Inferior parietal cortex (tissue), 1 donor: ENCODE results near the gene MAZ.
A peak's percentile ranks its signal among the peaks of the same experiment; 100 is the strongest.

ENCODE experiments used
- DNase-seq: peaks from one replicate; pipeline ENCODE4 v3.0.0-alpha.2; 2016; ENCODE audit errors: extremely low spot score

MAZ gene

DNA sequence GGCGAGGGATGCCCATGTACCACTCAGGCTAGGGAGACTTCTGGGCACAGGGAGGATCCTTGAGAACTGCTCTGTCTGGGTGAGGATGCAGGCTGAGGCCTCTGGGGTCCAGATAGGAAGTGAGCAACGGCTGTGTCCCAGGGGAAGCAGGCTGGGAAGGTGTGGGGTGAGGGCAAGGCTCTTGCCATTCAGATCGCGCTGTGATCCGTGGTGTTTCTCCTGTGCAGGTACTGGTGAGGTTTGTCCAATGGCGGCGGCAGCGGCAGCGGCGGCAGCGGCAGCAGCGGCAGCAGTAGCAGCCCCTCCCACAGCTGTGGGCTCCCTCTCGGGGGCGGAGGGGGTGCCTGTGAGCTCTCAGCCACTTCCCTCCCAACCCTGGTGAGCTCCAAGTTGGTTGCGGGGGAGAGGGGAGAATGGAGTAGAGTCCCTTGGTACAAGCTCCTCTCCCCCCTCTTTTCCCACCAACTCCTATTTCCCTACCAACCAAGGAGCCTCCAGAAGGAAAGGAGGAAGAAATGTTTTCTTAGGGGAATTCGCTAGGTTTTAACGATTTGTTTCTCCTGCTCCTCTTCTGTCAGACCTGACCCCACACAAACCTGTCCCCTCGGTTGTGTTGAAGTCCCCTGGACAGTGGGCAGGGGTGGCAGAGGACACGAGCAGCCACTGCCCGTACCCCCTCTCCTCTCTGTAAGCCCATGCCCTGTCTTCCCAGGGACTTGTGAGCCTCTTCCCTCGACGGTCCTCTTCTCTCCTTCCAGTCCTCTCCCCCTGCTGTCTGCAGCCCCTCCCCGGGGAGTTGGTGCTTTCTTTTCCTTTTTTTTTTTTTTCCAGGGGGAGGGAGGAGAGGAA lies 3.7 kb downstream of the MAZ start:
- DNase-seq, result no peak

DNA sequence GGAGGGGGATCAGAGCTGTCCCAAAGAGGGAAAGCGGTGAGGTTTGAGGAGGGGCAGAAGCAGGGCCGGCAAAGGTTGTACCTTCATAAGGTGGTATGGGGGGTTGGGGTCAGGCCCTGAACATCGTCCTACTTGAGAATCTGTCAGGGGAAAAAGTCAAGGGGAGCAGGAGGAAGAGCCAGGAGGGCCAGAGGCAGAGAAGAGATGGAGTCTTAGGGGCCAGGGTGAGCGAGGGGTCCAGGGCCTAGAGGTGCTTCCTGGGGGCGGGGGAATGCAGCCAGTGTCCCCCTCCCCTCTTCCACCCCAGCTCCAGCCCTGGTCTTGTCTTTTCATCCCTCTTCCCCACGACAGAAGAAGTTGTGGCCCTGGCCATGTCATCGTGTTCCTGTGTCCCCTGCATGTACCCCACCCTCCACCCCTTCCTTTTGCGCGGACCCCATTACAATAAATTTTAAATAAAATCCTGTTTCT lies 4.4 kb downstream of the MAZ start:
- DNase-seq, result no peak

DNA sequence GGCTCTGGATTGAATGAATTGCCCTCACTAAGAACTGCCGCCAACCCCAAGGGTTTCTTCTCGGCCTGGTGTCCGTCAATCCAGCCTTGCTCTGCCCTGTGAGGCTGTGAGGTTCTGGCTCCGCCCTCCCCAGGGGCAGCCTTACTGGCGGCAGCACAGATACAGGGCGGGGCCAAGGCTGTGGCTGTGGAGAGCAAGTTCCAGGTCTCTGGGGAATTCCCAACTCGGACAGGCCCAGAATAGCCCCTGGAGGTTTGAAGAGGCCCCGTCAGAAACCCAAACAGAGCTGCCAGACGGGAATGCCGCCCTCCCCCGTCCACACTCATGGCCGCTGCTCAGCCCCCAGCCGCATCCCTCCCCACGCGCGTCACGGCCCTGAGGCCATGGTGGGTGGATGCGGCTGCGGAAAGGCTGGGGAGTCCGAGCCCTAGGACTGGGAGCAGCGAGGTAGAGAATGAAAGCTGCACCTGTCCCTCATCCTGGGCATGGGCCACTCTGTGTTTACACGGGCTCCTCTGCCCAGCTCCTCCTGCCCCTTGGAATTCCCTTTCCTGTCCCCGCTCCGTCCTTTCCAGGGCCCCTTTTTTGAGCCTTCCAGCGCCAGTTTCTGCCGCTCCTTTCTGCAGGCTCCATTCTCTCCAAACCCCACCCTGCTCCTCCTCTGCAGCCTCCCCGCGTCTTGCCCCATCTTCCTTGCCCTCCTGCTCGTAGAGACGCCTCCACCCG lies 5.0 kb downstream of the MAZ start:
- peak; percentile 84 for DNase-seq

DNA sequence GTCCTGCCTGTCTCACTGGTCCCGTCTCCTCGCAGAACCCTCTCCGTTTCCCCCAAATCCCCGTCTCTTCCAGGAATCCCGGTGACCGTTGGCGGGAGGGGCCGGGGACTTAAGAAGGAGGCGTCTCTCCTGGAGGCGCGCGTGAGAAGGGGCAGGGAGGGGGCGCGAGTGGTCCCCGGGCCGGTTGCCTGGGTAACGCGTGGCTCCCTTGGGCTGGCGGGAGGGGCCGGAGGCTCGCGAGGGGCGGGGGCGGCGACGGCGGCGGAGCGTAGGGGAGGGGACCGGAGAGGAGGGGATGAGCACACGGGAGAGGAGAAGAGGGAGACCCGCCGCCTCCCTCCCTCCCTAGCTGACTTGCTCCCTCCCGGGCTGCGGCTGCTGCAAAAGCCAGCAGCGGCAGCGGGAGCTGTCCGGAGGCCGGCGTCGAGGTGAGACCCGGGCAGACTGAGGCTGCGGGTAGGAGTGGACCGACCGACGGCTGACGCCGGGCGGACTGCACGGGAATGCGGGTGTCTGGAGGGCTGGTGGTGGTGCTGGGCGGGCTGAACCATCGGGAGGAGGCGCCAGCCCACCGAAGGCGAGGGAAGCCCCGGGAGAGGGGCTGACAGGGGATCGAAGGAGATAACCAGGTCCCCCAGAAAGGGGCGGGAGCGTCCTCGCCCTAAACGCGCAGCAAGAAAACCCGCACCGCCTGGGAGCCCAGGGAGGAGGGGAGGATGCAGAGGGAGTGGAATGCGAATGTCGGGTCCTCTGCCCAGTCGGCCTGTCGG lies 5.8 kb downstream of the MAZ start, which contains the start of gene PRRT2:
TSS of gene PRRT2 (plus strand) at position 298 of the 770 bp plus-strand sequence. CDS start 862 bp downstream, outside the sequence.
- no peak for DNase-seq

DNA sequence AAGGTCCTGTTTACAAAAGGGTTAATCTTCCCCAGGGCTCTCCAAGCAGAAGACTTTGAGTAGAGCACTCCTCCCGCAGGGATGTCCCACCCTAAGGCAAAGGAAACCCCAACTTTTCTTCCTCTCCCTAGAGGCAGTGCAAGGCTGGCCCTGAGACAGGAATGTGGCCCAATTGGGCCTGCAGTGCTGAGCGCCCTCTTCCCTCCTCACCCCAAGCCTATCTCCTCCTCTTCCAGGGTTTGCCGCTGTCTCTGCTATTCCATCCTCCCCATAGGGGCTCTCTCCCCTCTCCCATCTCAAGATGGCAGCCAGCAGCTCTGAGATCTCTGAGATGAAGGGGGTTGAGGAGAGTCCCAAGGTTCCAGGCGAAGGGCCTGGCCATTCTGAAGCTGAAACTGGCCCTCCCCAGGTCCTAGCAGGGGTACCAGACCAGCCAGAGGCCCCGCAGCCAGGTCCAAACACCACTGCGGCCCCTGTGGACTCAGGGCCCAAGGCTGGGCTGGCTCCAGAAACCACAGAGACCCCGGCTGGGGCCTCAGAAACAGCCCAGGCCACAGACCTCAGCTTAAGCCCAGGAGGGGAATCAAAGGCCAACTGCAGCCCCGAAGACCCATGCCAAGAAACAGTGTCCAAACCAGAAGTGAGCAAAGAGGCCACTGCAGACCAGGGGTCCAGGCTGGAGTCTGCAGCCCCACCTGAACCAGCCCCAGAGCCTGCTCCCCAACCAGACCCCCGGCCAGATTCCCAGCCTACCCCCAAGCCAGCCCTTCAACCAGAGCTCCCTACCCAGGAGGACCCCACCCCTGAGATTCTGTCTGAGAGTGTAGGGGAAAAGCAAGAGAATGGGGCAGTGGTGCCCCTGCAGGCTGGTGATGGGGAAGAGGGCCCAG lies 6.7 kb downstream of the MAZ start:
- no peak for DNase-seq

DNA sequence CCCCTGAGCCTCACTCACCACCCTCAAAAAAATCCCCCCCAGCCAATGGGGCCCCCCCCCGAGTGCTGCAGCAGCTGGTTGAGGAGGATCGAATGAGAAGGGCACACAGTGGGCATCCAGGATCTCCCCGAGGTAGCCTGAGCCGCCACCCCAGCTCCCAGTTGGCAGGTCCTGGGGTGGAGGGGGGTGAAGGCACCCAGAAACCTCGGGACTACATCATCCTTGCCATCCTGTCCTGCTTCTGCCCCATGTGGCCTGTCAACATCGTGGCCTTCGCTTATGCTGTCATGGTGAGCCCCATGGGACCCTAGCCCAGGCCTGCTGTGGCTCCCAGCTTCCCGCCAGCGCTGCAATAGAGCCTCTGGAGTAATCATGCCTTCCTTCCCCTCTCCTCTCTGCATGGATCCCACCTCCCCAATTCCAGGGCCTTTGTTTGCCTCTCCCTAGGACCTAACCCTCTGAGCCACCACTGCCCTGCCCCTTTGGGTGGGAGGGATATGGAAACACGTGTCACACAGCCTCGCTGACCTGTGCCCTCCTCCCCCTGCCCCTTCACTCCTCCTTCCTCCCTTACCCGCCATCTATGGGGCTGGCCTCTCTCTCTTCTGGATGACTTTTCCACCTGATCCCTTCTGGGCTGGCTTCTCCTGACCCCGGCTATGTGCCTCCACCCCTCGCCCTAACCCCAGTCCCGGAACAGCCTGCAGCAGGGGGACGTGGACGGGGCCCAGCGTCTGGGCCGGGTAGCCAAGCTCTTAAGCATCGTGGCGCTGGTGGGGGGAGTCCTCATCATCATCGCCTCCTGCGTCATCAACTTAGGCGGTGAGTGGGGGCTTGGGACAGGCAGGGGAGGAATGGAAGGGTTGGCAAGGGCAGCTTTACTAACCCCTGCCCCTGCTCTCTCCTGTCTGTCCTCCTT lies 7.6 kb downstream of the MAZ start:
- no peak for DNase-seq

DNA sequence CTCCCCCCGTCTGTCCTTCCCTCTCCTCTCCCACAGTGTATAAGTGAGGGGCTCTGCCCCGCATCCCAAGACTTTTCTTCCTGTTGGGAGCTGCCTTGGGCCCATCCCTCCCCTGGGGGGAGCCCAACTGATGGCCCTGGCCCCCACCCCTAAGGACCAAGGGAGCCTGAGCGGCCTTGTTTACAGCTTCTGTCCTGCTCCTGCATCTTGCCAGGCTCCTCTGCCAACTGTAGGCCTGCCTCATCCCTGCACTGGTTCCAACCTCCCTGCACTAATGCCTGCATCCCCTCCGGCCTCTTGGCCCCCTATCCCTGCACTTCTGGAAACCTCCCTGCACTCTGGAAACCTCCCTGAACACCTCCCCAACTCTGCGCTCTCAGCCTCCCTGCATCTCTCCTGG lies 8.3 kb downstream of the MAZ start:
- no peak for DNase-seq

DNA sequence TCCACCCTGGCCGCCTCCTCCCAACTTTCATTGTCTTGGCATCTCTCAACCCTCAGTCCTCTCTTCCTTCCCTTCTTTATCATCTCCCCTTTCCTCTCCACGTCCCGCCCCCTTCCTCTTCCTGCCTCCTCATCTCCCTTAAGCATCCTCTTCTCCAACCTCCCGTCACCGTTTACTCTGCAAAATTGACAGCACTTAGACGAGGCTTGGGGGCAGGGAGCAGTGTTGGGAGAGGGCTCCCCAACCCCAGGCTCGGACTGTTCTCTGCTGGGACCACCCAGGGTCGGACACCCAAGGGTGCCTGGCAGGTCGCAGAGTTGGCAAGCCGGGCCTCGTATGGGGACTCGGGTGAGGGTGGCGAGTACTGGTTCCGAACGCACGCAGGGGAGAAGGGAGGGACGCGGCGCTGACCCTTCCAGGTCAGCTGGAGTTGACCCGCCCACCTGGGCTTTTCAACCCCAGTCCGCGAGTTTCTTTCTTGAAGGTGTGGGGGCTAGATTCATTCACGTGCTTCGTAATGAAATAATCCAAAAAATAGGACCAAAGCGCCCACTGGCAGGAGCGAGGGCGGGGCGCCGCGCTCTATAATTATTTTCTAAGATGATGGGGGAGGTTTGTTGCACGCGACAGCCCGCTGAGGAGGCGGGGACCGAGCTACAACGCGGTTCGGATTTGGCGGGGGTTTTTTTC lies 8.8 kb downstream of the MAZ start:
- no peak for DNase-seq

DNA sequence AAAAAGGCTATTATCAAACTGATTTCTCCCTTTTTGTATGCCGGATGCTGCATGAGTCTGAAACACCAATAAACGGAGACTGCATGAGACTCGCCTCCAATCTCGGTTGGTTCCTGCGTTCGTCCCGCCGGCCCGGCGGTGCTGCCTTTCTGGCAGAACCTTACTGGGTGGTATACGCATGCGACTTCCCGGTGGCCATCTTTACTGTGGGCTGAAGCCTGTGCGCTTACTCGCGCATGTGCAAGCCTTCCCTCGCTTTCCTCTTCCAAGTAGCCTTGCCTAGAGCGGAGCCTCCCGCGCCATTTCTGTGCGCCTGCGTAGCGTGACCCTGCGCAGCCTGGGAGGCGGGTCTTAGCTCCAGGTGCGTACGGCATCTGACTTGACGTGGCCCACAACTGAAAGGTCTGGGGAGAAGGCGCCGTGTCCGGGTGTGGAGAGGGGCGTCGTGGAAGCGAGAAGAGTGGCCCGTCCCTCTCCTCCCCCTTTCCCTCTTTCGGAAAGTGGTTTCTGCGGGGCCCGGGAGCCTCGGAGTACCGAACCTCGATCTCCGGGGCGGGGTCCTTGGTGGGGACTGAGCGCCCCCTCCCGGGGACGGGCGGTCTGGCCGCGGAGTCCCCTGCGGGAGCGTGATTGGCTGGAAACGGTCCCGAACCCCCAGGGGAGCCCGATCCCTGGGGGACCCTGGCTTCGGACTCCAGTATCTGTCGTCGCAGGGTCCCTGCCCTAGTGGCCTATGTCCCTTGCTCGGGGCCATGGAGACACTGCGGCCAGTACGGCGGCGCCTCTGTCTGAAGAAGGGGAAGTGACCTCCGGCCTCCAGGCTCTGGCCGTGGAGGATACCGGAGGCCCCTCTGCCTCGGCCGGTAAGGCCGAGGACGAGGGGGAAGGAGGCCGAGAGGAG lies 9.7 kb downstream of the MAZ start, which contains the start of gene PAGR1:
TSS of gene PAGR1 (plus strand) at position 360 of the 901 bp plus-strand sequence. CDS start at position 734, 374 bp downstream.
- peak; percentile 99 for DNase-seq

DNA sequence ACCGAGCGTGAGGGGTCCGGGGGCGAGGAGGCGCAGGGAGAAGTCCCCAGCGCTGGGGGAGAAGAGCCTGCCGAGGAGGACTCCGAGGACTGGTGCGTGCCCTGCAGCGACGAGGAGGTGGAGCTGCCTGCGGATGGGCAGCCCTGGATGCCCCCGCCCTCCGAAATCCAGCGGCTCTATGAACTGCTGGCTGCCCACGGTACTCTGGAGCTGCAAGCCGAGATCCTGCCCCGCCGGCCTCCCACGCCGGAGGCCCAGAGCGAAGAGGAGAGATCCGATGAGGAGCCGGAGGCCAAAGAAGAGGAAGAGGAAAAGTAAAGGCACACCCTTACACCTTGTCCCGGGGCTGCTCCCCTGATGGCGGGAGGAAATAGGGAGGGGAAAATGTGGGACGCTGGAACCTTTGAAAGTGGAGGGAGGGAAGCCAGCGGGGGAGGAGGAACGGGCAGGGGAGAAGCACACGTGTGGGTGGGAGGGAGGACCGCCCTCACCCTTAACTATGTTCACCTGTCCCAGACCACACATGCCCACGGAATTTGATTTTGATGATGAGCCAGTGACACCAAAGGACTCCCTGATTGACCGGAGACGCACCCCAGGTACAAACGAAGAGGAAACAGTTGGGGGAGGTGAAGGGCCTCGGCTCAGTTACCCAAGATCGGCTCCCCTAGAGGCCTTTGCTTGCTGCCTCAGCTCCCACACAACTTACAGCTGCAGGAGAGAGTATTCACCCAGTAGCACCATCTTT lies 10.5 kb downstream of the MAZ start:
- no peak for DNase-seq

DNA sequence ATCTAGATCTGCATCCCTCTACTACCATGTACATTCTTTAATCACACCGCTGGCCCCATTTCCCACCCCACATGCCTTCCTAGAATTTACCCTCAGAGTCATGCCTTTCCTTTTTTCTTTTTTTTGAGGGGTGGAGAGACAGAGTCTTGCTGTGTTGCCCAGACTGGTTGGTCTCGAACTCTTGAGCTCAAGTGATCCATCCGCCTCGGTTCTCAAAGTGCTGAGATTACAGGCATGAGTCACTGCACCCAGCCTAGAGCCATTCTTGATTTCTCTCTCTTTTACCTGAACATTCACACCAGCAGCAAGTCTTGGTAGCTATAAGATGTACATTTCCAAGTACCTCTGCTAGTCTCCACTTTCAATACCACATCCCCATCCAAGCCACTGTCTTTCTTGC lies 11.8 kb downstream of the MAZ start:
- no peak for DNase-seq

DNA sequence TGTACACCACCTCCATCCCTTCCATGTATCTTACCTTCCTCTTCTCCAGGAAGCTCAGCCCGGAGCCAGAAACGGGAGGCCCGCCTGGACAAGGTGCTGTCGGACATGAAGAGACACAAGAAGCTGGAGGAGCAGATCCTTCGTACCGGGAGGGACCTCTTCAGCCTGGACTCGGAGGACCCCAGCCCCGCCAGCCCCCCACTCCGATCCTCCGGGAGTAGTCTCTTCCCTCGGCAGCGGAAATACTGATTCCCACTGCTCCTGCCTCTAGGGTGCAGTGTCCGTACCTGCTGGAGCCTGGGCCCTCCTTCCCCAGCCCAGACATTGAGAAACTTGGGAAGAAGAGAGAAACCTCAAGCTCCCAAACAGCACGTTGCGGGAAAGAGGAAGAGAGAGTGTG lies 13.2 kb downstream of the MAZ start:
- no peak for DNase-seq

DNA sequence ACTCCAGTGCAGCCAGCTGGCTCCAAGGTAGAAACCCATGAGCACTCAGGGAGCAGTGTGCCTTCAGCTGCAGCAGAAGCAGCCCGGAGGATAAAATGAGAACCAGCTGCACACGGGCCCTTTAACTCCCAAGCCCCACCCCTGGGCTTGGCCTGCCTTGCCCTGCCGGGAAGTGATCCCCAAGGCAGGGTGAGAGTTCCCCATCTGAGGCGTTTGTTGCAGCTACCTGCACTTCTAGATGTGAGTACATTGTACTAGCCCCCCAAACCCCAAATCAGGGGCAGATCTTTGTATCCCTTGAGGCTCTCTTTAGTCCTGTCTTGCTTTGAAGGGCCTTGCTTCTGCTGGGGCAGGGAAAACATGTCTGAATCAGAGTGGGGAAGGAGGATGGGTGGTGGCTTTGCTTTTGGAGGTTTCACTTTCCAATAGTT lies 14.0 kb downstream of the MAZ start, which contains the start of gene MVP:
TSS of gene MVP (plus strand) at position 192 of the 431 bp plus-strand sequence. CDS start 10,088 bp downstream, outside the sequence.
- DNase-seq, result no peak

DNA sequence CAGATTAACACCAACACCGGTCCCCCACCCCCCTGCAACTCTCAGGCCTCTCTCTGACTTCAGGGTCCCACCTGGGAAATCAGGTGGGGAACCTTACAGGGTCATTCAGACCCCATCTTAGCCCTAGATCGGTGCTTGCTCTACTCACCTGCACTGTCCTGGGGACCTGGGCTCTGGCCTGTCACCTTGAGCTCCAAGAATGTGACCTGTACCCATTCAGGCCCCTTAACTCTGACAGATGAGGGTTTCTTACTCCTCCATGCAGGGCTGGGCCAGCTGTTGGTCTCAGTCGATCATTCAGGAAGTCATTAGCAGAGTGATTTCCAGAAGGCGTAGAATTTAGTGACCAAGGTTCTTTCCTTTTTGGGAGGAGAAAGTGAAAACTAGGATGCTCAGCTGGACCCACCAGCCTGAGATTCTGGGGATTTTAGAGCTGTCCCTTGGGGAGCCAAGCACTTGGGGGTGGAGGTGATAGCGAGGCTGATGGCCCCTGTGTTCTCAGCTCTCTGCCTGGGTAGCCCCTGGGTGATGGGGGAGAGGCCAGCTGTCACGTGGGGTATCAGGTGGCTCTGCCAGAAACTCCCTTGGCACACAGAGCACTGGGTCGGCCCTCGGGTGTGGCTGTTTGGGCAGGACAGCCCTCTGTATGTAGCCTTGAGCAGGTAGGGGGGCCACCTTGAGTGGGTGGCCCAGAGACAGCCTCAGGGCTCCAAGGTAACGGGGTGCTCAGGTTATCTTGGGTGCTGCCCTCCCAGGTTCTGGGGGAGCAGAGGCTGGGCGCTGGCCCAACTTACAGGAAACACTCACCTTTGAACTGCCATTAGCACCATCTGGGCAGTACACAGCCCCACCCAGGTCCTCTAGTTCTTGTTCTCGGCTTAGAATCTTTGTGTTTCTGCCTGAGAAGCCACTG lies 14.7 kb downstream of the MAZ start:
- no peak for DNase-seq

DNA sequence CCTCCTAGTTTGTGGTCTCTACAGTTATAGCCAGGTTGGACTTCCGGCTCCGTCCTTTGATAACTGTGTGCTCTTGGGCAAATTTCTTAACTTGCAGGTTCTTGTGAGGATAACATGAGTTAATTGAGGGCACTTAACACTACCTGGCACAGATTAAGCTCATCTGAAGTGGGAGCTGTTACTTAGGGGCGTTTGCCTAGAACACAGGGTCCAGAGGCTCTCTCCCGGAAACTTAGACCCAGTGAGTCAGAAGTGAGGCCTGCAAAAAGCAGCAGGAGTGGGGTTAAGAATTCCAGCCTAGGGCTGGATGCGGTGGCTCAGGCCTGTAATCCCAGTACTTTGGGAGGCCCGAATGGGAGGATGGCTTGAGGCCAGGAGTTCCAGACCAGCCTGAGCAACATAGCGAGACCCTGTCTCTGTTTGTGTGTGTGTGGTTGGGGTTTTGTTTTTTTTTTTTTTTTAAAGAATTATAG lies 15.3 kb downstream of the MAZ start:
- DNase-seq, result no peak

DNA sequence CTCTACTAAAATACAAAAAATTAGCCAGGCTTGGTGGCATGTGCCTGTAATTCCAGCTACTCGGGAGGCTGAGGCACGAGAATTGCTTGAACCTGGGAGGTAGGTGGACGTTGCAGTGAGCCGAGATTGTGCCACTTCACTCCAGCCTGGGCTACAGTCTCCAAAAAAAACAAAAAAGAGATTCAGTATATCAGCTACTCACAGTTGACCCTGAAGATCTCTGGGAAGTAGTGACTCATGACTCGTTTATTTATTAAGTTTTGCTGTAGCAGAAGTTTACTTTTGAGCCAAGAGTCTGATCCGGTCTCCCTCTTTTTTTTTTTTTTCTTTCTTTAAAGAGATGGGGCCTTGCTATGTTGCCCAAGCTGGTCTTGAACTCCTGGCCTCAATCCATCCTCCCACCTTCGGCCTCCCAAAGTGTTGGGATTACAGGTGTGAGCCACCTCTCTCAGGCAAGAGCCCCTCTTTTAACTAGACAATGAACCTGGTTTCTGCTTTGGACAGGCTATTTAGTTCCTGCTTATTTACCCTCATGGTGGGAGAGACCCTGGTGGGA lies 18.3 kb downstream of the MAZ start:
- no peak for DNase-seq
